ENCODE data around the gene TARS2.

Gene TARS2, protein sequence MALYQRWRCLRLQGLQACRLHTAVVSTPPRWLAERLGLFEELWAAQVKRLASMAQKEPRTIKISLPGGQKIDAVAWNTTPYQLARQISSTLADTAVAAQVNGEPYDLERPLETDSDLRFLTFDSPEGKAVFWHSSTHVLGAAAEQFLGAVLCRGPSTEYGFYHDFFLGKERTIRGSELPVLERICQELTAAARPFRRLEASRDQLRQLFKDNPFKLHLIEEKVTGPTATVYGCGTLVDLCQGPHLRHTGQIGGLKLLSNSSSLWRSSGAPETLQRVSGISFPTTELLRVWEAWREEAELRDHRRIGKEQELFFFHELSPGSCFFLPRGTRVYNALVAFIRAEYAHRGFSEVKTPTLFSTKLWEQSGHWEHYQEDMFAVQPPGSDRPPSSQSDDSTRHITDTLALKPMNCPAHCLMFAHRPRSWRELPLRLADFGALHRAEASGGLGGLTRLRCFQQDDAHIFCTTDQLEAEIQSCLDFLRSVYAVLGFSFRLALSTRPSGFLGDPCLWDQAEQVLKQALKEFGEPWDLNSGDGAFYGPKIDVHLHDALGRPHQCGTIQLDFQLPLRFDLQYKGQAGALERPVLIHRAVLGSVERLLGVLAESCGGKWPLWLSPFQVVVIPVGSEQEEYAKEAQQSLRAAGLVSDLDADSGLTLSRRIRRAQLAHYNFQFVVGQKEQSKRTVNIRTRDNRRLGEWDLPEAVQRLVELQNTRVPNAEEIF

DNA sequence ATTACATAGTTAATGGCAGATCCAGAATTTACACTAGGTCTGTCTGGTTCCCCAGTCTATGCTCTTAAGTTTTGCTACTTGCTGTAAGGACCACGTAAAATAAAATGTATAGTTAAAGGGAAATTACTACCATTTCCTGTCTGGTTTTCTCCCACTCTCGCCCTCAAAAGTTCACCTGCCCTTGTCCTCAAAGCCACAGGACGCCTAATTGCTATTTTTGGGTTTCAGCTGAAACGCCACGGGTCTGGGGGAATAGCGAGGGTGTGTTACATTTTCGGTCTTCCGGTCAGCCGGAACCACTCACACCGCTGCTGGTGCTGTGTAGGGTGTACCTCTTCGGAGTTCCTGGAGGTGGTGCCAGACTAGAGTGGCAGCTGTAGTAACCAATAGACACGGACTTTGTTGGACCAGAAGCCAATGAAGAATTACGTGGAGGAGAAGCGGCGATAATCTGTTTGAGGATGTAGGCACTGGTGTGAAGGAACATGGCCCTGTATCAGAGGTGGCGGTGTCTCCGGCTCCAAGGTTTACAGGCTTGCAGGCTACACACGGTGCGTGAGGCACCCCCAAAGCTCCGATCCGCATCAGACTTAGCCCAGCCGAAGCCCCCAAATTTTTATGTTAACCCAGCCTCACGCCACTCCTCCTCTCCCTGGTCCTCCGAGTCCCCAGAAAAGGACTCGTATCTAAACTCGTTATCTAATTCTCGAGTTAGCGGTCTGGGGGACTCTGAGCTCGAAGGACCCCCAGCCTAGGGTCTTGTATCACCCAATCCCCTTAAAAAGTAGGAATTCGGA, at the start of gene TARS2:
TSS of gene TARS2 (plus strand) at position 454 of the 797 bp plus-strand sequence. CDS start at position 486, 32 bp downstream.
- ATAC-seq (replicated peaks) (peak; percentile 99), DNase-seq (peak; percentile 99)
- Mint-ChIP-seq H3K4me3 (peak within 1 kb of the TSS; percentile 97), H3K4me1 (peaks cover 20 to 41% of the 10 kb centered on the region in 2 donors), H3K9me3 (no peaks in the 10 kb centered on the region), H3K27me3 (no peaks in the 10 kb centered on the region), H3K27ac (peak within 1 kb of the TSS; percentile 100), H3K36me3 (peaks cover 36 to 39% of the 10 kb centered on the region in 2 donors)

DNA sequence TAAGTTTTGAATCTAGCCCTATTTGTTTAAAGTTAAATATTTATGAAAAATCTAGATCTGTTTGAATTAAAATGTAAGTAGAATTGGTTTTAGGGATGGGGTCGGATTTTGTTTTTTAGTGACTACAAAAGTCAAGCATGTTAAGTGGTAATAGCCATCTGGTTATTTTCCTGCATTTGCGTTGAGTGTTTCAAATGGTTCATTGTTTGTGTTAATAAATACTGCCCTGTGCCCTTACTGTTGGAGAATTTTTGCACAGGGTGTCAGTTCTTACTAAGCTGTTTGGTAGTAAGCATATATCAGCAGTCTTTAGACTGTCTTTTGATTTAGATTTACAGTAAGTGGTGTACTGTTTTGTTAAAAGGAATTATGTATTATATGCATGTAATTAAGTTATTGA, 46.1 kb upstream of the TARS2 start:
- DNase-seq: no peak
- Mint-ChIP-seq H3K9me3 (no peaks in the 10 kb centered on the region), H3K4me3 (no peak overlapping the region), H3K36me3 (peaks cover 20 to 28% of the 10 kb centered on the region in 2 donors), H3K27me3 (no peaks in the 10 kb centered on the region), H3K27ac (no peak overlapping the region), H3K4me1 (no peaks in the 10 kb centered on the region)
- no peak for ATAC-seq (replicated peaks)

DNA sequence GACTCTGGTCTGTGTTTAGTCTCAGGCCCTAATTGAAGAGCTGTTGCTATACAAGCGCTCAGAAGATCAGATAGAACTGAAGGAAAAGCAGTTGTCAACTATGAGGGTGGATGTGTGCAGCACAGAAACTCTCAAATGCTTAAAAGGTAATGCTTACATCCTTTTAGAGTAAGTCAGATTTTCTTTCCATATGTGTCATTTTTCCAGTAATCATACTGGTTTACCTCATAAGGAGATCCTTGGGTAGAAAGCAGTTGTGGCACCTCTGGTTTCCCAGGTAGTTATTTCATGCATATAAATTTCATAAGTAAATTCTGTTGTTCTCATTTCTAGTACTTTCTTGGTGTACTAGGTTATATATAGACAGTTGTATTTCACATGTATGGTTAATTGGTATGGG, 43.0 kb upstream of the TARS2 start:
- H3K4me3 Mint-ChIP-seq: no peak overlapping the region
- no peaks in the 10 kb centered on the region for H3K27me3 Mint-ChIP-seq
- no peaks in the 10 kb centered on the region for H3K4me1 Mint-ChIP-seq
- no peak overlapping the region for H3K27ac Mint-ChIP-seq
- ATAC-seq (replicated peaks): no peak
- peaks cover 22 to 36% of the 10 kb centered on the region in 2 donors for H3K36me3 Mint-ChIP-seq
- DNase-seq: no peak
- H3K9me3 Mint-ChIP-seq: no peaks in the 10 kb centered on the region

DNA sequence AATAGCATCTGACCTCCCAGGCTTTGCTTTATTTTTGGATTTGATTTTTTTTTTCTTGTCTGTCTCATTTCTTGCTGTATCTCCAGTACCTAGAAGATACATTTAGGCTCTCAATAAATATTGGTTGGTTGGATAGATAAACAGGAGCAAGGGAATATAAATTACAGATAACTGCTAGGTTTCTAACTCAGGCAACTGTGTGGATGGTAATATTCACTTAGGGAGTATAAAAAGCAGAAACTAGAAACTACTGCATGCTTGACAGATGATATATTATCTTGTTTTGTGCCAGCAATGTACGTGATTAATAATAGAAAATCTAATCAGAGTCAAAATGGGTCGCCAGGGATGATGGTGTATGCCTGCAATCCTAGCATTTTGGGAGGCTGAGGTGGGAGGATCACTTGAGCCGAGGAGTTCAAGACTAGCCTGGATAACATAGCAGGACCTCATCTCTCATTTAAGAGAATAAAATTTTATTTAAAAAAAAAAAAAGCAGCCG, 31.0 kb upstream of the TARS2 start:
- H3K27me3 Mint-ChIP-seq: no peaks in the 10 kb centered on the region
- DNase-seq (no peak), ATAC-seq (replicated peaks) (no peak)
- H3K4me3 Mint-ChIP-seq: no peak overlapping the region
- H3K27ac Mint-ChIP-seq: no peak overlapping the region
- H3K9me3 Mint-ChIP-seq: no peaks in the 10 kb centered on the region
- H3K4me1 Mint-ChIP-seq: peaks cover 0 to 4% of the 10 kb centered on the region in 2 donors
- peaks cover 15 to 22% of the 10 kb centered on the region in 2 donors for H3K36me3 Mint-ChIP-seq

DNA sequence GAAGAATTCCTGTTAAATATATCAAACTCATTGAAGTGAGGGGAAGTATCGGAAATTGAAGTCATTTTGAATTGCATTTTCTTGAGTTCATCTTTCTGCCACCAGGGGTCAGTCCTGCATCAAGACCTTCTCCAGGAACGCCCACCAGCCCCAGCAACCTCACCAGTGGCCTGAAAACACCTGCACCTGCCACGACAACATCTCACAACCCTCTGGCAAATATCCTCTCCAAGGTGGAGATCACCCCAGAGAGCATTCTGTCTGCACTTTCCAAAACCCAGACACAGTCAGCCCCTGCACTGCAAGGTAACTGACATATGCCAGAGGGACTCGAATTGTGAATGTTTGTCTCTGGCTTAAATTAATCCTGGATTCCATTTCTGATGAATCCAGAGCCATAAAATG, 22.8 kb upstream of the TARS2 start:
- peak; percentile 54 for DNase-seq
- Mint-ChIP-seq H3K27ac (peak overlapping the region; percentile 32), H3K27me3 (no peaks in the 10 kb centered on the region), H3K4me3 (no peak overlapping the region), H3K9me3 (no peaks in the 10 kb centered on the region), H3K36me3 (peaks cover 9 to 17% of the 10 kb centered on the region in 2 donors), H3K4me1 (peaks cover 4 to 8% of the 10 kb centered on the region in 2 donors)
- ATAC-seq (replicated peaks): peak; percentile 78 to 83

DNA sequence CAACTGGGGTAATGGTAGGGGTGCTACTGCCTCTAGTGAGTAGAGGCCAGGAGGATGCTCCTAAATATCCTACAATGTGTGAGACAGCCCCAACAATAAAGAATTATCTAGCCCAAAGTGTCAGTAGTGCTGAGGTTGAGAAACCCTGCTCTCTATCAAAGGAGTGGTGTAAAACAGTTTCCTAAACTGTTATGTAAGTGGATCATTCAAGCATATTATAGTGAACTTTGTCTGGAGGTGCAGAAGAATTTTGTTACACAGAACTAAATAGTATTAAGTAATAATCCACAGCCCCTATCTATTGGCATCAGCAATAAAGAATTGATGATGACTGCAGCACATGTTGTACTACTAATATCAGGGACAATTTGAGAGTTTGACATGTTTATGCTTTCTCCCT, 20.3 kb upstream of the TARS2 start:
- DNase-seq: no peak
- ATAC-seq (replicated peaks): no peak
- Mint-ChIP-seq H3K27ac (peak overlapping the region; percentile 62), H3K4me3 (no peak overlapping the region), H3K27me3 (no peaks in the 10 kb centered on the region), H3K9me3 (no peaks in the 10 kb centered on the region), H3K4me1 (peaks cover 4 to 8% of the 10 kb centered on the region in 2 donors), H3K36me3 (peaks cover 27 to 31% of the 10 kb centered on the region in 2 donors)

DNA sequence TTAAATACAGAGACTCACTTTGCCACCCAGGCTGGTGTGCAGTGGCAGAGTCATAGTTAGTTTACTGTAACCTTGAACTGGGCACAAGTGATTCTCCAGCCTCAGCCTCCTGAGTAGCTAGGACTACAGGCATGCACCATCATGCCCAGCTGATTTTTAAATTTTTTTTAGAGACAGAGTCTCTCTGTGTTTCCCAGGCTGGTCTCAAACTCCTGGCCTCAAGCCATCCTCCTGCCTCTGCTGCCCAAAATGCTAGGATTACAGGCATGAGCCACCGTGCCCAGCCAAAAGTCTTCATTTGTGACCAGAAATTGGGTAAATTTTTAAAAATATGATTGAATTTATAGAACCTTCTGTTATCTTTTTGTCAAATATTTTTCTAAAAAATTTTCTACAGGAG, 17.9 kb upstream of the TARS2 start:
- DNase-seq (no peak), ATAC-seq (replicated peaks) (no peak)
- peaks cover 3 to 7% of the 10 kb centered on the region in 2 donors for H3K4me1 Mint-ChIP-seq
- H3K27ac Mint-ChIP-seq: no peak overlapping the region
- no peaks in the 10 kb centered on the region for H3K9me3 Mint-ChIP-seq
- no peak overlapping the region for H3K4me3 Mint-ChIP-seq
- peaks cover 34 to 42% of the 10 kb centered on the region in 2 donors for H3K36me3 Mint-ChIP-seq
- H3K27me3 Mint-ChIP-seq: no peaks in the 10 kb centered on the region

DNA sequence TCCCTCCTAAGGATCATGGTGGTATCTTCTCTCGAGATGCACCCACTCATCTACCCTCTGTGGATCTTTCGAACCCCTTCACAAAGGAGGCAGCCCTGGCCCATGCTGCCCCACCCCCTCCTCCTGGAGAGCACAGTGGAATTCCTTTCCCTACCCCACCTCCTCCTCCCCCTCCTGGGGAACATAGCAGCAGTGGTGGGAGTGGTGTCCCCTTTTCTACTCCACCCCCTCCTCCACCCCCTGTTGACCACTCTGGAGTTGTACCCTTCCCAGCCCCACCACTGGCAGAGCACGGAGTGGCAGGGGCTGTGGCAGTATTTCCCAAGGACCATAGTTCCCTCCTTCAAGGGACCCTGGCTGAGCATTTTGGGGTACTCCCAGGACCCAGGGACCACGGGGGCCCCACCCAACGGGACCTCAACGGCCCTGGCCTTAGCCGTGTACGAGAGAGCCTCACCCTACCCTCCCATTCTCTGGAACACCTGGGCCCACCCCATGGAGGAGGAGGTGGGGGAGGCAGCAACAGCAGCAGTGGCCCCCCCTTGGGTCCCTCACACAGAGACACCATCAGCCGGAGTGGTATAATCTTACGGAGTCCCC, 14.5 kb upstream of the TARS2 start:
- Mint-ChIP-seq H3K27me3 (no peaks in the 10 kb centered on the region), H3K4me1 (peaks cover 6 to 27% of the 10 kb centered on the region in 2 donors)
- ATAC-seq (replicated peaks): no peak

DNA sequence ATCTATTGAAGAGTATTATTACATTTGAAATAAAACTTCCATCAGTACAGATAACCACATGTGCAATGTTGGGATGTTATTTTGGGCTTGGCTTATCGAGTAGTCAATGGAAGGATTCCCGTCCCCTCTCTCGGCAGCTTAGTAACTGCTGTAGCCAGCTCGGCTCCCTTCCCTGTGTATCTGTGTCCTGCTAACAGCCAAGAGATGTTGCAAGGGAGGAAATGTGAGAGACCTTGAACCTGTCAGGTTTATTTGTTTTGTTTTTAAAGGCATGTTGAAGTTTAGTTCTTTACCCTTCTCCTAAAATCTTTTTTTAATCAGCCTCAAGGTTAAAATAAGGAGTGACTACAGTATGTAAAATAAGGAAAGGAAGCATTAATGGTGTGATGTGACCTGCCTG, 13.6 kb upstream of the TARS2 start:
- peaks cover 9 to 32% of the 10 kb centered on the region in 2 donors for H3K4me1 Mint-ChIP-seq
- no peak for ATAC-seq (replicated peaks)

More for the DNA sequence above, 14.5 kb upstream of the TARS2 start:
- Mint-ChIP-seq H3K36me3 (peaks cover 30 to 34% of the 10 kb centered on the region in 2 donors), H3K27ac (no peak overlapping the region), H3K4me3 (no peak overlapping the region), H3K9me3 (no peaks in the 10 kb centered on the region)
- DNase-seq: no peak

DNA sequence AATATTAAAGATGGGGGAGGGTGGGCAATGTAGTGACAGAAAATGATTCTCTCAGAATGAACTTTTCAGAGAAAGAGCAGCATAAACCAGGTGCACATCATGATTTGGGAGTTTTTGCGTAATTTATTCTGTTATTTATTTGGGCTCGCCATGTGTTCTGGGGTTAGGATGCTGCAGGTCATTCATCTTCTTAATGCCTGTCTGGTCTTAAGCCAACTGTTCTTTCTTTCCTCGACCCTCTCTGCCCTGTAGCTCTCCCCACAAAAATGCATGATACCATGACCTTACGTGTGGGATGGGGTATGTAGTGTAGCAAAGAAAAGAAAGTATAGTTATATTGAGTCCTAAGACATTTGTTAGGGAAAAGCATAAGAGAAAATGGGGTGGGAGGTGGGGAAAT, 12.3 kb upstream of the TARS2 start:
- ATAC-seq (replicated peaks): no peak
- no peaks in the 10 kb centered on the region for H3K9me3 Mint-ChIP-seq
- no peak for DNase-seq
- no peaks in the 10 kb centered on the region for H3K27me3 Mint-ChIP-seq
- H3K27ac Mint-ChIP-seq: no peak overlapping the region
- peaks cover 10 to 32% of the 10 kb centered on the region in 2 donors for H3K4me1 Mint-ChIP-seq
- no peak overlapping the region for H3K4me3 Mint-ChIP-seq
- H3K36me3 Mint-ChIP-seq: peaks cover 28 to 34% of the 10 kb centered on the region in 2 donors

More for the DNA sequence above, 13.6 kb upstream of the TARS2 start:
- Mint-ChIP-seq H3K27me3 (no peaks in the 10 kb centered on the region), H3K36me3 (peaks cover 28 to 34% of the 10 kb centered on the region in 2 donors), H3K9me3 (no peaks in the 10 kb centered on the region), H3K4me3 (no peak overlapping the region), H3K27ac (peak overlapping the region; percentile 25)
- DNase-seq: no peak

DNA sequence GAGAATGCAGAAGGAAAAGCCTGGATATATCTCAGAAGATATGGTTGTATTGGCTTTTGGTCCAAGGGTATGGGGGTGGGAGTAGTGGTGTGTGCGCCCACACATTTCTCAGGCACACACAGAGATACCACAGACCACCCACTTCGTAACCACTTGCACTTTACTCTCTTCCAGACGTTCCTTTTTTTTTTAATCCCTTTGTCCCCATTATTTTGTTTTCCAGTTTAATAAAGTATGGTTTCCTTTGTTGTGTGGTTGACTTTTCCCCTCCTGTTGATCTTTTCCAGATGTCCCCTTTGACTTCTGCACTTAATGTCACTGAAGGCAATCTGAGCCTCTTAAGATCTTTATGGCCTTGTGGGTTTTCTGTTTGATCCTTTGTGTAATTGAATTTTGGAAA, 10.5 kb upstream of the TARS2 start:
- Mint-ChIP-seq H3K4me3 (no peak overlapping the region), H3K36me3 (peaks cover 13 to 18% of the 10 kb centered on the region in 2 donors), H3K9me3 (no peaks in the 10 kb centered on the region), H3K27me3 (no peaks in the 10 kb centered on the region), H3K4me1 (peaks cover 10 to 32% of the 10 kb centered on the region in 2 donors), H3K27ac (peak overlapping the region; percentile 81)
- DNase-seq: no peak
- no peak for ATAC-seq (replicated peaks)

DNA sequence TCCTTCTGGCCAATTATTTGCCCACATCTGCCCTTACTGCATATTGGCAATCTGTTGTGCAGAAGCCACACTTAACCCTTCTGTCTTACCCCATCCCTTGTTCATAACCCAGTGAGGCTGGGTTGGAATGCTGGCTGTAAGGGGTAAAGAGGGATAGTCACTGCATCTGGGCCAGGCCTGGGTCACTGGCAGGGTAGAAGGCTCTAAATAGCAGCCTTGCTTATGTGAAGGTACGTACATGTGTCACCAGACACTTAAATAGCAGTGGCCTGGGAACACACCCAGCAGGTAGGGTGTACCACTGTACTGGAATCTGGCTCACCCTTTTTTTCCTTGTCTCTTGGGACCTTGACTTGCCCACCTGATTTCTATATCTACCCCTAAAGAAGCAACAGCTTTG, 9.9 kb upstream of the TARS2 start:
- Mint-ChIP-seq H3K36me3 (peaks cover 7 to 12% of the 10 kb centered on the region in 2 donors), H3K4me3 (no peak overlapping the region), H3K9me3 (no peaks in the 10 kb centered on the region), H3K27ac (peak overlapping the region; percentile 81), H3K4me1 (peaks cover 10 to 32% of the 10 kb centered on the region in 2 donors), H3K27me3 (no peaks in the 10 kb centered on the region)
- ATAC-seq (replicated peaks) (no peak), DNase-seq (no peak)

DNA sequence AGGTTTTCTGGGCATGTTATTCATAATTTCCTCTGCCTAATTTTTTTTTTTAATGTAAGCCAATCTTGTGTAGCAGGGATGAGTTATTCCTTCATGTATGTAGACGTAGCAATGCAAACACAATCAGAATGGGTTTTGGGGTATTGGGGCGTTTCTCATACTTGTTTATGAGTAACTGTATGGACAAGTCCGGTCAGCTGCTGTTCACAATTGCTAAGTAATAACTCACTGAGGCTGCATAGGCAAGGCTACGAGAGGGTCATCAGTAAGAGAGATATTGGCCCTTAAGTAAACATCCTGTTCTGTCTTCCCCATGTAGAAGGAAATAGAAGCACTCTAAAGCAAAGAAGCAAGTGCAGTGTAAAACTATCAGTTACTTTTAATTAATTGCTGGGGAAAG, 9.5 kb upstream of the TARS2 start:
- DNase-seq (no peak), ATAC-seq (replicated peaks) (no peak)
- Mint-ChIP-seq H3K27ac (peak overlapping the region; percentile 81), H3K4me3 (no peak overlapping the region), H3K36me3 (peaks cover 3 to 8% of the 10 kb centered on the region in 2 donors), H3K27me3 (no peaks in the 10 kb centered on the region), H3K4me1 (peaks cover 10 to 32% of the 10 kb centered on the region in 2 donors), H3K9me3 (no peaks in the 10 kb centered on the region)

Measured in stimulated activated naive B cell treated with anti-CD40 and anti-IgM and Interleukin-4, amounts not matched to agents 10 μg/mL and 1 μg/mL and 100 μg/mL, for 72 hours (primary cell).